Panc1 (cell line): Measurements from ENCODE around the gene CEBPE. TPM values are rescaled to one million over a fixed set of nuclear protein-coding genes. Genes with fewer than 3 reads are reported as not detected.

Experiments
- ATAC-seq: fragments of 200-7000 bp; cut with Tn5 transposase; 2 replicates; pipeline ENCODE4 v1.9.1; 2020; ENCODE audit warnings: mild to moderate bottlenecking, moderate library complexity
- BruUV-seq: library from RNA; stranded (reverse); fragments of 400-500 nt; replicated peaks from 2 replicates; lab custom pipeline; 2021; lab: Mats Ljungman, UMichigan
- CTCF ChIA-PET: fragments of 300-600 bp; sonication (Branson Sonifier 250); formaldehyde crosslinking; loops from one replicate; lab custom pipeline; 2022; ENCODE audit warnings: antibody characterized with exemption; lab: Charles Lee
- POLR2A ChIA-PET: fragments of 300-600 bp; sonication (Branson Sonifier 250); formaldehyde crosslinking; loops from one replicate; lab custom pipeline; 2022; ENCODE audit warnings: antibody characterized with exemption; lab: Charles Lee
- DNase-seq: peaks from one replicate; pipeline ENCODE4 v3.0.0-alpha.2; 2010; ENCODE audit warnings: low read depth, low spot score
- H3K27ac ChIP-seq: 2 replicates; pipeline ENCODE4 v1.5.1; 2011; ENCODE audit warnings: mild to moderate bottlenecking, low read length, inconsistent platforms
- H3K27me3 ChIP-seq: fragments of 200-500 bp; sonication (Bioruptor generic); 2 replicates; pipeline ENCODE4 v1.6.0; 2014; ENCODE audit warnings: low read length, inconsistent platforms; ENCODE audit not compliant: control insufficient read depth, insufficient read depth
- H3K36me3 ChIP-seq: fragments of 200-500 bp; sonication (Bioruptor generic); 2 replicates; pipeline ENCODE4 v1.5.1; 2014; ENCODE audit warnings: inconsistent platforms, mild to moderate bottlenecking, low read length, moderate library complexity; ENCODE audit not compliant: control insufficient read depth, insufficient read depth
- H3K4me1 ChIP-seq: 2 replicates; pipeline ENCODE4 v1.5.1; 2011; ENCODE audit warnings: inconsistent platforms, mild to moderate bottlenecking, low read length, moderate library complexity; ENCODE audit not compliant: control insufficient read depth, insufficient read depth
- H3K4me3 ChIP-seq, 2 experiments: 2 replicates each; pipeline ENCODE4 v1.5.1; 2011 to 2012; ENCODE audit warnings: low read depth in 2 of 2, low read length in 2 of 2, mild to moderate bottlenecking in 2 of 2, inconsistent platforms in 1 of 2, moderate library complexity in 1 of 2
- H3K9me3 ChIP-seq: fragments of 200-500 bp; sonication (Bioruptor generic); 2 replicates; pipeline ENCODE4 v1.5.1; 2014; ENCODE audit warnings: low read depth, mild to moderate bottlenecking, inconsistent platforms, low read length, moderate library complexity; ENCODE audit not compliant: control insufficient read depth, insufficient read depth
- POLR2AphosphoS5 ChIP-seq: IDR thresholded peaks from 2 replicates; pipeline ENCODE4 v1.6.1; 2012; ENCODE audit warnings: mild to moderate bottlenecking, low read depth, low read length, moderate library complexity
- SIN3A ChIP-seq: IDR thresholded peaks from 2 replicates; pipeline ENCODE4 v1.6.1; 2012; ENCODE audit warnings: low read depth, mild to moderate bottlenecking, low read length, moderate library complexity, borderline replicate concordance; ENCODE audit not compliant: insufficient read depth
- TCF7L2 ChIP-seq: IDR thresholded peaks from 2 replicates; pipeline ENCODE4 v1.6.1; 2011; ENCODE audit warnings: mild to moderate bottlenecking, low read depth, low read length, inconsistent platforms
- in situ Hi-C: cut with HindIII; loops from 2 replicates; pipeline ENCODE4 v1.10.0; 2016; ENCODE audit warnings: low sequenced_read_pairs, low pct_unique_long_range_greater_than_20kb
- intact Hi-C: fragments of 100-400 bp; cut with micrococcal nuclease; formaldehyde crosslinking; loops from one replicate; pipeline ENCODE4 v1.10.0; 2022; ENCODE audit not compliant: unreplicated experiment
- total RNA-seq: library from RNA; stranded (reverse); gene quantifications from one replicate; pipeline ENCODE4 v1.2.1, GENCODE V29; 2021; ENCODE audit not compliant: unreplicated experiment
- TF ChIP-seq, protein P1 (sequence below): fragments of 450-650 bp; IDR thresholded peaks from 2 replicates; pipeline ENCODE4 v1.5.1; 2017; ENCODE audit warnings: mild to moderate bottlenecking
- TF ChIP-seq, protein P2 (sequence below), 2 experiments: IDR thresholded peaks; 2 replicates each; pipeline ENCODE4 v1.6.1; 2011 to 2012; ENCODE audit warnings: low read depth in 2 of 2, control low read depth in 1 of 2, low read length in 1 of 2, mild to moderate bottlenecking in 1 of 2, moderate library complexity in 1 of 2; ENCODE audit not compliant: insufficient read depth in 1 of 2

The CEBPE gene
- total RNA-seq, 1 experiment from 2014 or later: not detected

DNA sequence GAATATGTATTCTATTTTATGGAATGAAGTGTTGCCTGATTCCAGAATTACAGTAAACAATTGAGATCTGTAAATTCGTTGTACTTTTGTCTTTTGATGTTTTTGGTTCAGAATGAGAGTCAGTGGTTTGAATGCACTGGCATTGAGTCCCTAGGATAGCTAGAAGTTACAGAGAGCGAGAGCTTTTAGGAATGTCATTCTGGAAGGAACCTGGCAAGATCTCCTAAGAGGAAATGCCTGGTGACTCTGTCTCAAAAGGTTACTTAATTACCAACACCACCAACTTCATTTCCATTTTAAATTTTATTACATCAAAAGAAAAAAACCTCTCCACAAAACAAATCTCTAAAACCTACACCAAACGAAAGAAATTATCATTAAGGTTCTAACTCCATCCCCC lies 6.0 kb upstream of the CEBPE start:
- Histone ChIP-seq H3K27me3 (no peaks in the 10 kb centered on the region; the same call in 1 of the 2 replicates), H3K4me1 (no peaks in the 10 kb centered on the region), H3K4me3 (no peak overlapping the region), H3K36me3 (no peaks in the 10 kb centered on the region), H3K9me3 (no peaks in the 10 kb centered on the region), H3K27ac (no peak overlapping the region)
- TF ChIP-seq TCF7L2 (no peak), SIN3A (no peak), POLR2AphosphoS5 (no peak)
- TF ChIP-seq, protein P1, sequence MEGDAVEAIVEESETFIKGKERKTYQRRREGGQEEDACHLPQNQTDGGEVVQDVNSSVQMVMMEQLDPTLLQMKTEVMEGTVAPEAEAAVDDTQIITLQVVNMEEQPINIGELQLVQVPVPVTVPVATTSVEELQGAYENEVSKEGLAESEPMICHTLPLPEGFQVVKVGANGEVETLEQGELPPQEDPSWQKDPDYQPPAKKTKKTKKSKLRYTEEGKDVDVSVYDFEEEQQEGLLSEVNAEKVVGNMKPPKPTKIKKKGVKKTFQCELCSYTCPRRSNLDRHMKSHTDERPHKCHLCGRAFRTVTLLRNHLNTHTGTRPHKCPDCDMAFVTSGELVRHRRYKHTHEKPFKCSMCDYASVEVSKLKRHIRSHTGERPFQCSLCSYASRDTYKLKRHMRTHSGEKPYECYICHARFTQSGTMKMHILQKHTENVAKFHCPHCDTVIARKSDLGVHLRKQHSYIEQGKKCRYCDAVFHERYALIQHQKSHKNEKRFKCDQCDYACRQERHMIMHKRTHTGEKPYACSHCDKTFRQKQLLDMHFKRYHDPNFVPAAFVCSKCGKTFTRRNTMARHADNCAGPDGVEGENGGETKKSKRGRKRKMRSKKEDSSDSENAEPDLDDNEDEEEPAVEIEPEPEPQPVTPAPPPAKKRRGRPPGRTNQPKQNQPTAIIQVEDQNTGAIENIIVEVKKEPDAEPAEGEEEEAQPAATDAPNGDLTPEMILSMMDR: no peak
- TF ChIP-seq, protein P2, sequence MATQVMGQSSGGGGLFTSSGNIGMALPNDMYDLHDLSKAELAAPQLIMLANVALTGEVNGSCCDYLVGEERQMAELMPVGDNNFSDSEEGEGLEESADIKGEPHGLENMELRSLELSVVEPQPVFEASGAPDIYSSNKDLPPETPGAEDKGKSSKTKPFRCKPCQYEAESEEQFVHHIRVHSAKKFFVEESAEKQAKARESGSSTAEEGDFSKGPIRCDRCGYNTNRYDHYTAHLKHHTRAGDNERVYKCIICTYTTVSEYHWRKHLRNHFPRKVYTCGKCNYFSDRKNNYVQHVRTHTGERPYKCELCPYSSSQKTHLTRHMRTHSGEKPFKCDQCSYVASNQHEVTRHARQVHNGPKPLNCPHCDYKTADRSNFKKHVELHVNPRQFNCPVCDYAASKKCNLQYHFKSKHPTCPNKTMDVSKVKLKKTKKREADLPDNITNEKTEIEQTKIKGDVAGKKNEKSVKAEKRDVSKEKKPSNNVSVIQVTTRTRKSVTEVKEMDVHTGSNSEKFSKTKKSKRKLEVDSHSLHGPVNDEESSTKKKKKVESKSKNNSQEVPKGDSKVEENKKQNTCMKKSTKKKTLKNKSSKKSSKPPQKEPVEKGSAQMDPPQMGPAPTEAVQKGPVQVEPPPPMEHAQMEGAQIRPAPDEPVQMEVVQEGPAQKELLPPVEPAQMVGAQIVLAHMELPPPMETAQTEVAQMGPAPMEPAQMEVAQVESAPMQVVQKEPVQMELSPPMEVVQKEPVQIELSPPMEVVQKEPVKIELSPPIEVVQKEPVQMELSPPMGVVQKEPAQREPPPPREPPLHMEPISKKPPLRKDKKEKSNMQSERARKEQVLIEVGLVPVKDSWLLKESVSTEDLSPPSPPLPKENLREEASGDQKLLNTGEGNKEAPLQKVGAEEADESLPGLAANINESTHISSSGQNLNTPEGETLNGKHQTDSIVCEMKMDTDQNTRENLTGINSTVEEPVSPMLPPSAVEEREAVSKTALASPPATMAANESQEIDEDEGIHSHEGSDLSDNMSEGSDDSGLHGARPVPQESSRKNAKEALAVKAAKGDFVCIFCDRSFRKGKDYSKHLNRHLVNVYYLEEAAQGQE (IDR thresholded peaks at IDR 0.05; ENCODE audit: insufficient read depth in 1 of 2, low read depth in 2 of 2, low read length in 1 of 2): no peak
- in situ Hi-C loops: no loop called here
- intact Hi-C loops: no loop called here
- ChIA-PET CTCF (no interaction called here), POLR2A (no interaction called here)
- DNase-seq (no peak), ATAC-seq (no peak)
- no TSS peak for BruUV-seq

DNA sequence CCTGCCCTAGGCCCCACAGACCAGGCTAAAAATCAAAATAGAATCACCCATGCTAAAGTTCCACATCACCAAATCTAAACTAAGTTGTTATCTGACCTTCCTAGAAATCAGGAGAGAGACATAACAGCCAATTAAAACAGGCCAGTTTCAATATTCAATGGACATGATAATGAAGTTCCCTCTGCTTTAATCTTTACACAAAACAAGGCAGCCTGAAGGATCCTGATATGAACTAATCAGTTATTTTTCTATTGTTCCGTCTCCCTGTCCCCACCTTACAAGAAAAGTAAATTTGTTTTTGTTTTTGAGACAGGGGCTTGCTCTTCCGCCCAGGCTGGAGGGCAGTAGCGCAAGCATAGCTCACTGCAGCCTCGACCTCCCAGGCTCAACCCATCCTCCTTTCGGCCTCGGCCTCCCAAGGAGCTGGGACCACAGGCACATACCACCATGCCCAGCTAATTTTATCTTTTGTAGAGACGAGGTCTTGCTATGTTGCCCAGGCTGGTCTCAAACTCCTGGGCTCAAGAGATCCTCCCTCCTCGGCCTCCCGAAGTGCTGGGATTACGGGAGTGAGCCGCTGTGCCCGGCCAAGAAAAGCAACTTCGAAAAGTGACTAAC lies 5.4 kb upstream of the CEBPE start:
- Histone ChIP-seq H3K4me3 (no peak overlapping the region), H3K27me3 (no peaks in the 10 kb centered on the region; the same call in 1 of the 2 replicates), H3K9me3 (no peaks in the 10 kb centered on the region), H3K27ac (no peak overlapping the region), H3K4me1 (no peaks in the 10 kb centered on the region), H3K36me3 (no peaks in the 10 kb centered on the region)
- TF ChIP-seq, protein P1: no peak
- TF ChIP-seq TCF7L2 (no peak), POLR2AphosphoS5 (no peak), SIN3A (no peak)
- TF ChIP-seq, protein P2 (IDR thresholded peaks at IDR 0.05; ENCODE audit: insufficient read depth in 1 of 2, low read depth in 2 of 2, low read length in 1 of 2): no peak
- DNase-seq: no peak
- in situ Hi-C loops (no loop called here), intact Hi-C loops (no loop called here)
- ATAC-seq: no peak
- CTCF ChIA-PET: no interaction called here
- POLR2A ChIA-PET: no interaction called here
- no TSS peak for BruUV-seq
